Right ventricle myocardium inferior (tissue), 1 donor: Measurements from ENCODE around the gene KRTAP5-3. TPM values are rescaled to one million over a fixed set of nuclear protein-coding genes. Genes with fewer than 3 reads are reported as not detected.
"Not testable (repeated sequence)": the region's sequence is repeated elsewhere in the genome, so short reads cannot be mapped to it uniquely, and the experiment has no call there.

ENCODE experiments used
- ATAC-seq: fragments of 200-7000 bp; cut with Tn5 transposase; one replicate; pipeline ENCODE4 v1.9.1; 2020; ENCODE audit warnings: mild to moderate bottlenecking, moderate library complexity
- DNase-seq: peaks from one replicate; pipeline ENCODE4 v3.0.0; 2021; ENCODE audit errors: missing footprints
- intact Hi-C: fragments of 100-400 bp; cut with DNase I; formaldehyde crosslinking; loops from one replicate; pipeline ENCODE4 v1.11.0; 2022
- total RNA-seq: library from RNA; stranded (reverse); fragmentation: NEBNext Ultra II Directional; extraction: Animal tissue kit (Norgen Biotek cat#: 25700); gene quantifications from one replicate; pipeline ENCODE4 v1.2.1, GENCODE V29; 2021
- donor health status: DM: no; HTN: yes; CAD: no; lungs with severe emphysema.

KRTAP5-3 gene
- total RNA-seq, 1 donor from 2014 or later: not detected

DNA sequence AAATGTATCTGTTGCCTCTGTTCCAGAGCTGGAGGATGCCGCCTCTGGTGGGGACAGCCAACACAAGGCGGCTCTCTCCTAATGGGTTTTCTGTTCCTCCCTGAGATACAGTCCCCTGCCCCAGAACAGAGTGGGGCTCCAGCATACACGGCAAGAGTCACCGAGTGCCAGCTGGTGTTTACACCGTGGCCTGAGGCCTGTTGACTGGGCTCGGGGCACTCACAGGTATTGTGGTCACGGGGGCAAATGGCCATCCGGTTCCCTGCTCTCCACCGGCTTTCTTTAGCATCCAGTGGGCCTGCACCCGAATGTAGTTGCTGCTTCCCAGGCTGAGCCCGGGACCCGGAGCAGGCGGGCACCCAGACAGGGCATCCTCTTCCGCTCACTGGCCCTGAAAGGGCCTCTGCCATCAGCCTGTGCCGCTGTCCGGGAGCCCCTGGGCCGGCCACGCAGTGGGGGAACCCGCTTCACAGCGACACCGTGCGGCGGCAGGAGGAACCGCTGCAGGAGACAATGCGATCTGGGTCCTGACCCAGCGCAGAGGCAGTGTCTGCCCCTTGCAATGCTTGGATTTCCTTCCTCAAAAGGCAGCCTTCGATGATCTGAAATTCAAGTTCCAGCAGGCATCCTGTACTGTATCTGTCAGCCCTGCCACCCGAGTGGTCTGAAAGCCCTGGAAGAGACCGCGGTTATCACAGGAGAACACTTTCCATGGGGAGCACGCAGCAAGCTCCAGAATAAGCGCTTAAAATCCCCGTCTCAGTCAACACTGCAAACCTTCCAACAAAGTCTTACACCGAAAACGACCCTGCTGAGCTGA lies 20.5 kb upstream of the KRTAP5-3 start:
- DNase-seq: peak; percentile 76
- intact Hi-C loops: loop anchor here (1.0 to 2.0 kb wide), 2 partner anchors 34 to 82 kb away; no protein-coding TSS in a partner anchor
- peak; percentile 79 for ATAC-seq

- intact Hi-C loops: no loop called here
- ATAC-seq (no peak), DNase-seq (peak; percentile 46)
These were observed 17.3 kb upstream of the KRTAP5-3 start for GRCh38 chr11:1625541-1625940.

DNA sequence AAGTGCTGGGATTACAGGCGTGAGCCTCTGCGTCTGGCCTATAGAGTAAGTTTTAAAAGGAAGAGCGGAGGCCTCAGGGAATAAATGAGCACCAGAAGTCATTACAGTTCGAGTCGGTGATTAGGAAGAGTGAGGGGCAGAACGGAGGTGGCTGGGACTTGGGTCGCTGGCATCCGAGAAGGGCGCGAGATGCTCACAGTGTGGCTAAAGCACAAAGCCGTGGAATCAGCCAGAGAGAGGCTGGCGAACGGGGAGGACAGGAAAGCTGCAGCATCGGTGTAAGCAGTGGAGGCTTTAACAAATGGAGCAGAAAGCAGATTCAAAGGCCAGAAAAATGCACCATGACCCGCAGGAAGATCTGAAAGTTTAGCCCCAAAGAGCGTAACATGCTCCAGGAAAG lies 16.4 kb upstream of the KRTAP5-3 start:
- peak; percentile 26 for DNase-seq
- no peak for ATAC-seq
- intact Hi-C loops: no loop called here

- intact Hi-C loops: no loop called here
- ATAC-seq (no peak), DNase-seq (peak; percentile 33)
These were observed 15.5 kb upstream of the KRTAP5-3 start for GRCh38 chr11:1623716-1624115.

- intact Hi-C loops: no loop called here
These were observed 13.8 kb upstream of the KRTAP5-3 start, which contains the start of gene KRTAP5-4 for GRCh38 chr11:1622086-1622485. Gene KRTAP5-4 (minus strand): TSS chr11:1622138. CDS start chr11:1622093, 45 bp downstream.

DNA sequence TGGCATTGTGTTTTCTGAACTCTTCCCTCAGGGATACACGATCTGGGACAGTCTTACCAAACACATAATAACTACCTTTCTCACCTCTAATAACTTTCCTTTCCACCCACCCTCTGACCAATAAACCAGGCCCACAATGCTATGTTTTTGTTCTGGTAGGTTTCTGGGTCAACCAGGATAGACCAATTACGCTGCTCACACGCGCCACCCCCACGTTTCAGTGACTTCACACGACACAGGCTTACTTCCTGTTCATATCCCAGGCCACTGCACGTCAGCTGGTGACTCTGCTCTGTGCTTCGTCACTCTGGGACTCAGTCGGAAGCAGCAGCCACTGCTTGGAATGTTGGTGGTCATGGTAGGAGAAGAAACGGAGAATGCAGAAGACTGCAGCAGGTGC lies 11.2 kb upstream of the KRTAP5-3 start:
- DNase-seq: no peak

More at GRCh38 chr11:1622086-1622485, 13.8 kb upstream of the KRTAP5-3 start, which contains the start of gene KRTAP5-4:
- ATAC-seq: no peak
- no peak for DNase-seq

DNA sequence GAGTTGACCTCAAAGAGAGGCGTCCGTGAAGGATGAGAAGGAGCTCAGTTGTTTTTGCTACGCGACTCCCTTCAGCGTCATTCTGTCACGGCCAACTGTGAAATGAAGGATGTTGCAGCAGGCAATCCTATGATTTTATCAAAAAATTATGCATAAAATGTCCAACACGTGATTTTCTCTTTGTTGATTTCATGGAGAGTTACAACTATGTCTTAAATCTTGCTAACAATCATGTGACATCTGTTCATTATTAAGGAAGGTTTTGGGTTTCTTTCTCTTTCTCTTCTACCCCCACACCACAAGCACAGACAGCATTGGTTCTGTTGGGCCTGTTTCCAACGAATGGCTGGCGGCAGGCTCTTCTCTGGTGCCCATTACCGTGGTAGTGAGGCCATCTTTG lies 10.0 kb upstream of the KRTAP5-3 start:
- ATAC-seq (no peak), DNase-seq (no peak)
- intact Hi-C loops: no loop called here

More for the DNA sequence above, 11.2 kb upstream of the KRTAP5-3 start:
- ATAC-seq: no peak
- intact Hi-C loops: no loop called here

- ATAC-seq, DNase-seq, intact Hi-C loops: not testable (repeated sequence)
These were observed 362 bp downstream of the KRTAP5-3 start for GRCh38 chr11:1607901-1608300.

GRCh38 chr11:1607156-1607845 lies 962 bp downstream of the KRTAP5-3 start:
- ATAC-seq, intact Hi-C loops, DNase-seq: not testable (repeated sequence)

GRCh38 chr11:1605923-1606322 lies 2.3 kb downstream of the KRTAP5-3 start:
- DNase-seq, intact Hi-C loops, ATAC-seq: not testable (repeated sequence)

DNA sequence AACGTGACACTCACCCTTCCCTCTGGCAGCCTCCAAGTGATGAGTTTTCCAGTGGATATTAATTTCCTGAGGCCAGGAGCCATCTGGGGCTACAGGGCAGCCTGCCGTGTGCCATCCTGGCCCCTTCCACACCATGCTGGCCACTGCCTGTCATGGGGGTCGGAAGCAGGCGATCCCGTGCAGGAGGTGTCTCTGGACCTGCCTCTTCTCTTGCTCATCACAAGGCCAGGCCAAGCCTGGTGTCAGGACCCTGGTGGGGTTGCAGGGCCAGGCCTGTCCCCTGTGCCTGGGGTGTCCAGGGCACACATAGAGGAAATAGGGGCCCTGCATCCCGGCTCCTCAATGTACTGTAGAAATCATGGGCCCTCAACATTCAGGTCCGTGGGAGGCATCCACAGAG lies 3.6 kb downstream of the KRTAP5-3 start:
- DNase-seq (no peak), ATAC-seq (no peak)
- intact Hi-C loops: no loop called here

DNA sequence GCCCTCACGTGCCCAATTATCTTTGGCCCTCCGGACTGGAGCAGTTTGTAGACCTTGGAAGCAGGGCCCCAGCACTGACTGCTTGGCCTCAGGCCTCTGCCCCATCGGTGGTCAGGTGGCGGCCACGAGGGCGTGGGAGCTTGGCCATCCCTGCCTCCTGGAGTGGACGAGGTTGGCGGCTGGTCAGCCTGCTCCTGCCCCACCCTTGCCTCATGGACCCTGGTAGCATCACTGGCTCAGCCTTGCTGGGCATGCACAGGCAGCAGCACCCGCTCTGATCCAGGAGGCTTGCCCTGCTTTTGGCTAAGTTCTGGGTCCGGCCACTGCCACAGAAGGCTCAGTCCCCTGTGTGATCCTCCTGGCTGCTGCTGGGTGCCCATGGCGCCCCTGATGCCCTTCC lies 4.1 kb downstream of the KRTAP5-3 start:
- no peak for DNase-seq
- intact Hi-C loops: no loop called here
- no peak for ATAC-seq

DNA sequence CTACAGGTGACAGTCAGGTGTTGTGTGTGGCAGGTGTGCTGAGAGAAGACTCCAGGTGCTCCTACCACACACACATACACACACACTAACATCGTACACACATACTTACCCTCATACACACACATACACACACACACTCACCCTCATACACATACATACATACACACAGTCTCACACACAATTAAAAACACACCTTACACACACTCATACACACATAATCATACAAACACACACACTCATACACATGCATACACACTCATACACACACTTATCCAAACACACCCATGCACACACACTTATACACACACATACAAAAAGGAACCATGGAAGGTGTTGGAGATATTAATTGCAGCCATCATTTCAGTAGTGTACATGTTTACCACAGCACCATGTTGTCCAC lies 4.6 kb downstream of the KRTAP5-3 start:
- DNase-seq: no peak
- intact Hi-C loops: no loop called here
- ATAC-seq: no peak

- intact Hi-C loops, DNase-seq, ATAC-seq: not testable (repeated sequence)
These were observed 6.6 kb downstream of the KRTAP5-3 start for GRCh38 chr11:1601663-1602062.

- intact Hi-C loops: no loop called here
- DNase-seq (no peak), ATAC-seq (no peak)
These were observed 7.6 kb downstream of the KRTAP5-3 start for GRCh38 chr11:1600626-1601025.

- no peak for ATAC-seq
- intact Hi-C loops: no loop called here
These were observed 9.4 kb downstream of the KRTAP5-3 start for GRCh38 chr11:1598816-1599215.

DNA sequence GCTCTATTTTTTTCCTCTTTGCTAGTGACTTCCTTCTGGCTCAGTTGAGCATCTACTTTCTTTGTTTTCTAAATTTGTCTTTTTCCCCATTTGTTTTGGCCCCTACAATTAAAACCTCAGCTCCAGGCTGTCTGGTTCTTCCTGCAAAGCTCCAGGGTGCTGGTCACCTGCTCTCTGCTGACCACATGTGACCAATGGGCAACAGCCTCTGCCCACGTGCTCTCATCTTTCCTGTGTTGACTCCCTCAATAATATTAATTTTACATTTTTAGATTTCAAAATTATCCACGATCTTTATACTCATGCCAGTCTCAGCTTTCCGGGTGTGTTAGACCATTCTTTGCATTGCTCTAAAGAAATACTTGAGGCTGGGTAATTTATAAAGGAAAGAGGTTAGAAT lies 9.9 kb downstream of the KRTAP5-3 start:
- intact Hi-C loops, DNase-seq, ATAC-seq: not testable (repeated sequence)

More at GRCh38 chr11:1598816-1599215, 9.4 kb downstream of the KRTAP5-3 start:
- DNase-seq: no peak

DNA sequence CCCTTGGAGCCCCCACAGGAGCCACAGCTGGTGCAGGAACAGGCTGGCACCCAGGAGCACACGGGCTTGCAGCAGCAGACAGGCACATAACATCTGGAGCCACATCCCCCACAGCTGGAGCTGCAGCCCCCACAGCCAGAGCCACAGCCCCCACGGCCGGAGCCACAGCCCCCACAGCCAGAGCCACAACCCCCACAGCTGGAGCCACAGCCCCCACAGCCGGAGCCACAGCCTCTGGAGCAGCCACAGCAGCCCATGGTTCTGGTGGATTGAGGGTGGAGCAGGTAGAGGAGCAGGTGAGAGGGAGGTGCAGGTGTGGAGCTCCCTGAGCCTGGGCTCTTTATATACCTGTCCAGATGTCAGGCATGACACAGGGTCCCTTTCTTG lies 10.3 kb downstream of the KRTAP5-3 start, which contains the start of gene KRTAP5-2:
Gene KRTAP5-2, minus strand, starts transcription at position 301 of the 387 bp plus-strand sequence. Its CDS starts 44 bp downstream, at position 257.
- no peak for DNase-seq

GRCh38 chr11:1597331-1597993 lies 10.8 kb downstream of the KRTAP5-3 start:
- ATAC-seq: no peak
- no peak for DNase-seq
- intact Hi-C loops: no loop called here

More for the DNA sequence above, 10.3 kb downstream of the KRTAP5-3 start, which contains the start of gene KRTAP5-2:
- ATAC-seq: no peak
- intact Hi-C loops: no loop called here
